HG03097 (cell line): Measurements from ENCODE around the gene TPCN2.

Source experiments
- ATAC-seq: cut with Tn5 transposase; IDR thresholded peaks from one replicate; pipeline ENCODE4 v1.9.1; 2021; ENCODE audit not compliant: unreplicated experiment, low FRiP score

Gene TPCN2

DNA sequence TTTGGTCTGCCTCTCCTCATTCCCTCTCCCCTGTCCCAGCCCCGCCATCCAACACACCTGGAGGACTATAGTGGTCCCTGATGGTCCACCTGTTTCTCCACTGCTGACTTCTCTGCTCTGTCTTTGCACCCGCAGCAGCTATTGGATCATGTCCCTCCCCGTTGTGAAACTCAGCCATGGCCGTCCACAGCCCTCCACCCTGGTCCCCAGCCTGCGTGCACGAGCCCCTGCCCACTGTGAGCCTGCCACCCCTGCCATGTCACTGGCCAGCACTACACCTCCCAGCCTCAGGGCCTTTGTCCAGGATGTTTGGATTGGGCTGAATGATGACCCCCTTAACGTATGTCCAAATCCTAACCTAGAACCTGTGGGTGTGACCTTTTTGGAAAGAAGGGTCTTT, 59.3 kb downstream of the TPCN2 start:
- ATAC-seq = no peak

DNA sequence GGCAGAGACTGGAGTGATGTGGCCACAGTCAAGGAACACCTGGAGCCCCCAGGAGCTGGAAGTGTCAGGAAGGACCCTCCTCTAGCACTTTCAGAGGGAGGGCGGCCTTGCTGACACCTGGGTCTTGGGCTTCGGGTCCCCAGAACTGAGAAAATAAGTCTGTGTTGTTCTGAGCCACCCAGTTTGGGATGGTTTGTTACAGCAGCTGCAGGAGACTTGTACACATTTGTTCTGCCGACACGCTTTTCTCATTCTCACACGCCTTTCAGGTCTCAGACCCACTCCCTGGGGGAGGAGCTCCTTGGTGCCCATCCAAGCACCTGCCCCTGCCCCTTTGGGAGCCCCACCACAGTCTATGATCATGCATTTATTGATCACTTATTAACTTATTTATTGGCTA, 59.8 kb downstream of the TPCN2 start:
- no peak for ATAC-seq

DNA sequence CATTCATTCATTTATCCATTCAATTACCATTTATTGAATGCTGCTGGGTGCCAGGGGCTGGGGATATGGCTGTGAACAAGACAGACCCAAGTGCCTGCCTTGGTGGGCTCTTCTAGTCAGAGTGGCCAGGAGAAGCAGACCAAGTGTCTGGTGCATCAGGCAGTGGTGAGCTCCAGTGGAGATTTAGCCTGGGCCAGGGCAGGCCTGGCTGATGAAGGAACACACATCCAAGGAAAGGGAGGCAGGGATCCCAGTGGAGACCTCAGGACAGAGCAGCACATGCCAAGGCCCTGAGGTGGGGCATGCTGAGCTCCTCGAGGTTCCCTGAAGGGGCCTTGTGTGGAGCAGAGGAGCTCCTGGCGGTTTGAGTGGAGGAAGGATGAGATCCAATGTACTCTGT, 60.4 kb downstream of the TPCN2 start:
- no peak for ATAC-seq

DNA sequence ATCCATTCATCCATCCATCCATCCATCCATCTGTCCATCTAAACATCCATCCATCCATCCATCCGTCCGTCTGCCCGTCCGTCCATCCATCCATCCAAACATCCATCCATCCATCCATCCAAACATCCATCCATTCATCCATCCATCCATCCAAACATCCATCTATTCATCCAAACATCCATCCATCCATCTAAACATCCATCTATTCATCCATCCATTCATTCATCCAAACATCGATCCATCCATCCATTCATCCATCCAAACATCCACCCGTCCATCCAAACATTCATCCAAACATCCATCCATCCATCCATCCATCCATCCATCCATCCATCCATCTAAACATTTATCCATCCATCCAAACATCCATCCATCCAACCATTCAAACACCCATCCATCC, 61.7 kb downstream of the TPCN2 start:
- no peak for ATAC-seq

DNA sequence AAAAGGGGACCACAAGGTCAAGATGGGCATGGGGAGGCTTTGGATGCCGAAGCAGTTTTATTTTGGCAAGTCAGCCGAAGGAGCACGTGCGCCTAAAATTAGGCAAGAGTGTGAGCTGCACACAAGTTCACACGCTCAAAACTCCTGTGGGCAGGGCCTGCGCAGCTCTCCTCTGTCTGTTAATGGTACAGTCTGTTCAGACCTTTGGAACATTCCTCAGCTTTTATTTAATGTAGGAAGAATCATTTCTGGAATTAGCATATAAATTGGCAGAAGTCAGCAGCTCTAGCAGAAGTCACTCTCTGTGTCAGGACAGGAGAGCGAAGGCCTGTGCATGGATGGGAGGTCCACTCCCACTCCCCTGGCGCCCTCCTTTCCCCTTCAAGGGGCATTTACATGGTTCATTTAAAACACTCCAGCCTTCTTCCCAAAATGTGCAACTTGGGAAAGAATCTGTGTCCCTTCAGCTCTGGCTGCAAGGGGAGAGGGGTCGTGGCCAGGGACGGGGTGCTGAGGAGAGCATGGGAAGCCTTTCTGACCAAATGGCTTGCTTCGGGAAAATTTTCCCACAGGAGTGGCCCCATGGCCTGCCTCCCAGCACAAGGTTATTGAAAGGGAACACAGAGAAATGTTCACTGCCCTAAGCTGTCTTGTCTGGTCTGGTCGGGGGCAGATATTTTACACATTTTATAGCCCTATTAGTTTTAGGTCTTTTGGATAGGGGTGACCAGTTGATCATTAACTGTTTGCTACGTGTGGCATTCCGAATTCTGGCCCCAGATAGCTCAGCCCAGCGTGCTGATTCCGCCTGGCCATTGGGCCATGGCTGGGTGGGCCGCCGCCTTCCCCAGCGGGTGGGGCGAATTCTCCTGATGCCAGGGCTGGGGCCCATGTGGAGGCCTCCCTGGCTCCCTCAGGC, 63.2 kb downstream of the TPCN2 start:
- no peak for ATAC-seq

DNA sequence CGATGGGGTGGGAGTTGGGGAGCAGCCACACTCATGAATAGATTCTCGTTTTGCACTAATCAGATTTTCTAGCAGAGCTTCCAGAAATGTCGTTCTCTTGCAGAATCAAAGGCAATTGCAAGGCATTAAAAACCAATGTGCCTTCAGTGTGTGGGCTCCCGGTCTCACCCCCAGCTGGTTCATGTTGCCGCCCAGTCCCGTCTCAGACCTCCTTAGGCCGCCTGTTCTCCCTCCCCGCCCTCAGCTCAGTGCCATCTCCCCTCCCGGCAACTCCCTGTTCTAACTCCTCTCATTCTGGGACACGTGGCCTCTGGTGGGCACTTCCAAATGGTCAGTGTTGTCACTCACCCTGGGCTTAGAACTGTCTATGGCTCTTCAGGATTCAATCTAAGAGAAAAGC, 64.5 kb downstream of the TPCN2 start:
- ATAC-seq = no peak

DNA sequence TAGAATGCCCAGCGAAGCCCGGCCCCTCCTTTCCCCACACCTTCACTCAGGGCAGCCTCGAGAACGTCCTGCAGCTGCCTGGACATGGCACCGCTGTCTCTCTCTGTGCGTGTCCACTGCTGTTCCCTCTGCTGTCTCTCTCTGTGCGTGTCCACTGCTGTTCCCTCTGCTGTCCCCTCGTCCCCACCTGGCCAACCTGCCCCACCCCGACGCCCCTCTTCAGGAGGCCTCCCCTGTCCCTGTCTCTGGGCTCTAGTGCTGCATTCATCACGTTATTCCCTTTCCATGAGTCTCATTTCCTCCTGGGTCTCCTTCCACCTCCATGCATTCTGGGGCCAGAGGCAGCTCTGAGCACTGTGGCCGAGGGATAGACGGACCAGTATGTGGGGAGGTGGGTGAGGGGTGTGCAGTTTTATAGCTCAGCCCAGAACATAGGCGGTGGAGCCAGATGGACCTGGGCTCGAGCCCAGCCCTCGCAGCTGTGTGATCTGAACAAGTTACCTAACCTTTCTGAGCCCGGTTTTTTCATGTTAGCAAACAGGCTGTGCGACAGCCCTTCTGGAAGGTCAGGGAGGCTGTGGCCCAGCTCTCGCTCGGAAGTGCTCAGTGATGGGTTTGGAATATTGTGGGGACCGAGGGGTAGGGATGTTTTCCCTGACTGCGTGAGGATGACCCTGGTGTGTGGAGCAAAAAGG, 65.1 kb downstream of the TPCN2 start:
- ATAC-seq = no peak

DNA sequence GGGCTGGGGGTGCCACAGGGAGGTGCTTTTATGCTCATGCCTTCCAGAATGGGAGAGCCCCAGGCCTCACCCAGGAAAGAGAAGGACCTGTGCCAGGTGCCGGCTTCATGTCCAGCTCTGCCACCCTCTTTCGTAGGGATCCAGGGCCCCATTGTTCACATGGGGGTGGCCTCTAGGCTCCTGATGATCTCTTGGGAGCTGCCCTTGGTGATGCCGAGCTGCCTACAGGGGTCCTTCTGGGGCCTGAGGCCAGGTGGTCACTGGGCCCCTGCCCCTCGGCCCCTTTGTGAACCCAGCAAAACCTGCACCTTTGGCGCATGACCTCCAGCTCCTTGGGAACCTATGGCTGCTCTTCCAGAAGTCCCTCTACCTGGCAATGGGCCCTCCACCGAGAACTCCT, 65.6 kb downstream of the TPCN2 start:
- ATAC-seq = no peak

DNA sequence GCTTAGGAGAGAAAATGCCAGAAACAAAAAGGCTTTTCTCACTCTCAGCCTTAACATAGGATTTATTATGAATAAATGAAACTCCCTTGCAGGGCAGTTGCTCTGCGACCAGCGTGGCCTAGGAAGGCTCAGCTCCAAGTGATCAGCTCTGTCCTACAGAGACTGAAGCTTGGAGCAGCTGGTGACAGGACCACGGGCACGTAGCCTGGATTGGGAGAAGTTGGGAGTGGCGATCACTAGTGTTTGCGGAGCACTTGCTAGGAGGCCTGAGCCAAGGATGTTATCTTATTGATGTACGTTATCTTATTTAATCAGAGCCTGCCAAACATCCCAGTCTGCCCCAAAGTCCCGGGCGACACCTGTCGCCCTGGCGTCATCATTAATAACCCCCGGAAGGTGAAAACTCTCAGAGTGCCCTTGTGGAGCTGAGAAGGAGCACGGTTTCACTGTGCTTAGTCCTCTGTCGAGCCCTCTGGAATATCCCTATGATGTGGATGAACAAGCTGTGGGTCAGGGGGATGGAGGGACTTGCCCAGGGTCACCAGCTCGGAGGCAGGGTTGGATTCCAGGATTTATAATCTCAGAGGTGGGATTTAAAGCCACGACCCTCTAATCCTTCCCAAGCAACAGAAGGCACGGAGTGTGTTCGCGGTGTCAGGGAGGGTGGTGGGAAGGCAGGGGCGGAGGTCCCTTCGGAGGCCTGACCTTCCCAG, 66.2 kb downstream of the TPCN2 start:
- ATAC-seq = no peak

DNA sequence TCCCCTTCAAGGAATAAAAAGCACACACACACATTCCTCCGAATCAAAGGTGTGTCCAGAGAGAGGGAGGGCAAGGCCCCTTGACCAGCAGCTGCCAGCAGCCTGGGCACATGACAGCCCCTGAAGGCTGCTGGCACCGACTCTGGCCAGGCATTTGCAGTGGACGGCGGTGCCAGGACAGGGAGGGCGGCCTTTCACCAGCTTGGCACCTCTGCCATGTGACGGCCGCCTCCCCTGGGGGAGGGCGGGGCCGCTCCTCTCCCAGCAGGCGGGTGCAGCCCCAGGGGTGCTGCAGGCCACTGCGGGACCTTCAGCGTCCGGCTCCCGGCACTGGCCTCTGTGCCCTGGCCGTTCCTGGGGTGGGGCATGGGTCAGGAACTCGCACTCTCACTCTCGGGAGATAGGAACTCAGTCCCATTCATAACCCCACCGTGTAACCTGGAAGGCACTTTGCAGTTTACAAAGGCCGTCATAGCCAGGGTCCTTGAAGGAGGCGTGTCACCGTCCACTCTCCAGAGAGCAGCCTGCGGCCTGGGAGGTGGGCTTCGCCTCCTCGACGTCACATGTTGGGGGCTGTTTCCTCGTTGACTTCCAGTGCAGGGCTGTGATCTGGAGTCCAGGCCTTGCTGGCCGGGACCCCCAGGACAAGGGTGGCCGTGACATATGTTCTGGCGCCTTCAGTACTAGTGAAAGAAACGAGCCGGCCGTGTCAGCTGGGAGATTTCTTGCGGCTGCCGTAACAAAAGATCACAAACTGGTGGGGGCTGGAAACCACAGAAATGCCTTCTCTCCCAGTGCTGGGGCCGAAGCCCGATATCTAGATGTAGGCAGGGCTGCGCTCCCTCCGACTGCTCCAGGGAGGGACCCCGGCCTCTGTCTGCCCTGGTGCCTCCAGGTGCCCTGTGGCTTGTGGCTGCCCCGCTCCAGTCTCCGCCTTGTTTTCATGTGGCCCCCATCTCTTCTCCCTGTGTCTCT, 67.1 kb downstream of the TPCN2 start:
- no peak for ATAC-seq

DNA sequence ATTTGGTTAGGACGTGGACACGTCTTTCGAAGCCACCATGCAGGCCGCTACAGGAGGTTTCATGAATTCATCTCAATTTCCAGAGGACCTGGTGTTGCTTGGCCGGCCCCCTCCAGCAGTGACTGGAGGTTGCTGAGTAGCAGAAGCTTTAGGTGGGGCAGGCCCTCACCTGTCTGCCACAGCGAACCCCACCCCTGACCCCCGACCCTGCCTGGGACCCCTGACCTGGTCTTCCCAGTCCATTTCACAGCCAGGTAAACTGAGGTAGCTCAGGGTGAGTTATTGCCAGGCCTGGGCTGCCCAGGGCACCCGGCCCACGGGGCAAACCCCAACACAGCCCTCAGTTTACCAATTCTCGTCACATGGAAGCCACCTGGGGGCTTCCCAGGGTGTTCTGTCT, 67.9 kb downstream of the TPCN2 start:
- no peak for ATAC-seq

DNA sequence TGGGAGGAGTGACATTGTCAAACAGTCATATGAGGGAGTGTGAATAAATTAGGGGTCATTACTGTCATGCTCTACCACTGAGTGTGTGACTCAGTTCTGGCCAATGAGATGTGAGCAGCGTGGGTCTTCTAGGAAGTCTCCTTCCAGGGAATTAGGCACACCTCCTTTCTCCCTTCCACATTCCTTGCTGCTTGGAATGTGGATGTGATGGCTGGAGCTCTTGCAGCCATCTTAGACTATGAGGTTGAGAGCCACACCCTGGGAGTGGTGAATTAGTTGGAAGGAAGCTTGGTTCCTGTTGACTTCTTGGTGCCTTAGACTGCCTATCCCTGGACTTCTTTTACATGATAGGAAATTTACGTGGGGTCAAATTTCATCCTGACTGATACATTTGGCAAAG, 70.5 kb downstream of the TPCN2 start:
- no peak for ATAC-seq

DNA sequence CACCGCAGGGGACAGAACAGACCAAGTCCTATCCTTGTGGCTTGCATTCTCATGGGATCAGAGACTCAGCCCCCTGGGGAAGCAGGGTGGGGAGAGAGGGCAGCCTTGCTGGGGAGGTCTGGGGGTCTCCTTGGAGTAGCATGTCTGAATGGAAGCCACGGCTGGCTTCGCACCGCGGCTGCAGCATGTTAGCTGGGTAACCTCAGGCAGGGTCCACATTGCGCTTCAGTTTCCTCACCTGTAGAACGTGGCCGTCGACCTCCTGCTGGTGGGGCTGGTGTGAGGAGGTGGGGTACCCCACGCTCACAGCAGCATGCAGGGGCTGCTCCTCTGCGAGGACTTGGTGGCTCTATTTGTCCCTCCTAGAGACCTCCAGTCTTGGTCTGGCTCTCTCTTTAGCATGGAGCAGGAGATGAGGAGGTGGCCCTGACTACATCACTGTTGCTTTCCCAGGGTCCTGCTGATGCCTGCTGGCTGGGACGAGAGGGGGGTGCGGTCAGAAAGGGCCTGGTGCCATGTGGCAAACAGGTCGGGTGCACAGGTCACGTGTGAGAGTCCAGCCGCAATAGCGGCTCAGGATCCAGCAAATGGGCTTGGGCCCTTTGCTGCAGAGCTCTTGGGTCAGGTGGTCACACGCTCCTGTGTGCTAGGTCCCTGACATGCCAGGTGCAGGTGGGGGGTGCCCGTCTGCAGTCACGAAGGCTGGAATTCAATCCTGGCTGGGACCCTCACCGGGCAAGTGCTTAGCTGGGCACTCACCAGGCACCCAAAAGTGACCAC, 71.6 kb downstream of the TPCN2 start:
- ATAC-seq = no peak

DNA sequence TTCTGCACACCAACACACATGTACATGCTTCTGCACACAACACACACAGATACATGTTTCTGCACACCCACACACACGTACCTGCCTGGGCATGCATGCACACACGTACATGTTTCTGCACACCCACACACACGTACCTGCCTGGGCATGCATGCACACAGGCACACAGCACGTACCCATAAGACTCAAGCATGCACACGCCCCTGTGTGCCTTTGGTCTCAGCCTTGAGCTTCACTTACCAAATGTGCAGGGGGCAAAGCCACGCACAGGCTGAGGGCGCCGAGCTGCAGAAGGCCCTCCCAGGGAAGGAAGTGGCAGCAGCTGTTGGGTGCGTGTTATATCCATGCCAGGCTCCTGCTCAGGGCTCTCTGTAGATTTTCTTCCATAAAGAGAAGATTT, 72.3 kb downstream of the TPCN2 start:
- no peak for ATAC-seq

DNA sequence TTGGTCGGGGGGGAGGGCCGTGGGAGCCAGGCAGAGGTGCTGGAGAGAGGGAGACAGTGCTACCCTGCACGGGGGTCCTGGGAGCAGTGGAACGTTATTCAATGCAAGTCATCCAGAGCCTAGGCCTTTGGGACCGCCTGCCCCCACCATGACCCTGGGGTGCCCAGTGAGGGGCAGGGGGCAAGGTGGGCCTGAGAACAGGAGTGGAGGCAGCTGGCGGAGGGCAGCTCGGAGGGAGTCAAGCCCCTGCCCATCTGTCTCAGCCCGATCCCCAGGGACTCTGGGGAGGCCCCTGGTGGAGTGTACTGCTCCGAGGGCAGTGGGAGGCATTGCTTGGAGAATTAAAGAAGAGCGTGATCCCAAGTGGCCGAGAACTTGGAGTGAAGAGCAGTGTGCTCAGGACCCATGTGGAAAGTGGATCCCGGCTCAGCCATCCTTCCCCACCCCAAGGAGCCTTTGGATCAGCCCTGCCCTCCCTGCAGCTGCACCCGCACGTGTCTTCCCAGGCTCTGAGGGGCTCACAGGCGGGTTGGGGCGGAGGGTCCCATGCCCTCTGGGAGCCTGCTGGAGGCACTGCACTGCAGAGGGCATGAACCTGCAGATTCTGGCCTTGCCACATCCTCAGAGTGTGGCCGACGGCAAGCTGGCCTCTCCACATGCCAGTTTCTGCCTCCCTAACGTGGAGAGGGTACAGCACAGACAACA, 73.0 kb downstream of the TPCN2 start:
- ATAC-seq = no peak

DNA sequence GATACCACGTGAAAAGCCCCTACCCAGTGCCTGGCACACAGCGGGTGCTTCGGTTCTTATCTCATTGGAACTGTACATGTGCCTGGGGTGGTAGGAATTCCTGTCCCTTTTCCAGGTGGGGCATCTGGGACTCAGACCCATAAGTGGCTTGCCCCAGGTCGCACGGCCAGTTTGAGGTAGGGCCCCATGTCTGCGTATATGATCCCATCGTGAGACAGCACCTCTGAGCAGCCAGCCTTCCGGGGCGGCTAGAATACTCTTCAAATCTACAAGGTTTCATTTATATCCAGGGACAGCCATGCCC, 73.5 kb downstream of the TPCN2 start:
- no peak for ATAC-seq

DNA sequence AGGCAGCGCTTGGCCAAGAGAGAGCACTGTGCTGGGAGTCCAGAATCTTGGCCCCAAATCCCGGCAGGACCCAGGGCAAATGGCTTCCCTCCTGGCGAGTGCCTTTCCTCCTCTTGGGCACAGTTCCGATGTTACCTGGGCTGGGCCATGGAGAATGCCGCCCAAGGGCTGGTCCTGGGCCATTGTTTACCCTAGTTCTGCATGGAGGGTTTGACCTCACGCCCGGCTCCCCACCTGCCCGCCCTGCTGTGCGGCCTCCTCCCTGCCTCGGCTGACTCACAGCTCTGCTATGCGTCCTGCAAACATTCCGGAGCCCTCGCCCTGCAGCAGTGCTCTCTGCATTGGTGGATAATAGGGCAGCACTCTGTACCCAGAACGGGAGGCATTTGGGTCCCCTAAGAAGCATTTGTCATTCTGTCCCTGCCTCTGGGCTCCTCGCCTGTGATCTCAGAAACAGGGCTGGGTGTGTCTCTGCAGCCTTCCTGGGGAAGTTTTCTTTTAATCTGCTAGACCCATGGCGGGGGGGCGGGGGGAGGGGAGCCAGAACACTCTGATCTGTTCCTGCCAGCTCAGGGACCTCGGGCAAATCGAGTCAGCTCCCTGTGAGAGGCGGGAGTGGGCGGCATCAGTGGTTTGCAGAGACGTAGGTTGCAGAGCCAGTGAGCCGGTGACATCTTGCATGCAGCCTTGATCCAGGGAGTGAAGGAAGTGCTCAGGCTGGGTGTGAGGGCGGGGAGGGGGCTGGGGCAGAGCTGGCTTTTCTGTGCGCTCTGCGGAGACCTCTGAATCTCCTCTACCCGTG, 74.1 kb downstream of the TPCN2 start:
- ATAC-seq = no peak
